NCI-H2227 treated with DMSO at 0.1 percent for 48 hours (cell line): ENCODE results near the gene PRRX1.

Experiments
- DNase-seq: peaks from one replicate; lab custom pipeline; 2025; lab: John Stamatoyannopoulos, UW

Gene PRRX1

GRCh38 chr1:170664093-170664827, at the start of gene PRRX1:
PRRX1 (plus strand) TSS chr1:170664131; CDS start chr1:170664219, 88 bp downstream.
- DNase-seq = no peak

GRCh38 chr1:170617591-170618330, 46.2 kb upstream of the PRRX1 start:
- no peak for DNase-seq

GRCh38 chr1:170618421-170618820, 45.5 kb upstream of the PRRX1 start:
- no peak for DNase-seq

GRCh38 chr1:170619241-170620028, 44.5 kb upstream of the PRRX1 start:
- no peak for DNase-seq

GRCh38 chr1:170620164-170620563, 43.8 kb upstream of the PRRX1 start:
- DNase-seq = no peak

GRCh38 chr1:170623171-170623570, 40.8 kb upstream of the PRRX1 start:
- DNase-seq = no peak

GRCh38 chr1:170624146-170624545, 39.8 kb upstream of the PRRX1 start:
- DNase-seq = no peak

- DNase-seq = no peak
Measured at GRCh38 chr1:170630977-170631376, 33.0 kb upstream of the PRRX1 start.

- no peak for DNase-seq
Measured at GRCh38 chr1:170634293-170634692, 29.6 kb upstream of the PRRX1 start.

GRCh38 chr1:170634824-170635410, 29.0 kb upstream of the PRRX1 start:
- DNase-seq = no peak

- DNase-seq = no peak
Measured at GRCh38 chr1:170640581-170640980, 23.4 kb upstream of the PRRX1 start.

- DNase-seq = no peak
Measured at GRCh38 chr1:170657275-170657853, 6.6 kb upstream of the PRRX1 start.

- DNase-seq = no peak
Measured at GRCh38 chr1:170659399-170660035, 4.4 kb upstream of the PRRX1 start.

GRCh38 chr1:170660281-170660713, 3.6 kb upstream of the PRRX1 start:
- DNase-seq = no peak

GRCh38 chr1:170660871-170661645, 2.9 kb upstream of the PRRX1 start:
- DNase-seq = no peak

- DNase-seq = peak; percentile 5
Measured at GRCh38 chr1:170661646-170662411, 2.1 kb upstream of the PRRX1 start.

- no peak for DNase-seq
Measured at GRCh38 chr1:170662561-170663403, 1.1 kb upstream of the PRRX1 start.

- no peak for DNase-seq
Measured at GRCh38 chr1:170663404-170664092, 383 bp upstream of the PRRX1 start.
